ENCODE data around the gene UTP4. TPM values are rescaled to one million over a fixed set of nuclear protein-coding genes. Genes with fewer than 3 reads are reported as not detected.

UTP4 gene
- total RNA-seq, 1 experiment from 2014 or later = 125 TPM

GRCh38 chr16:69089091-69089910, 43.1 kb upstream of the UTP4 start:
- no peaks in the 10 kb centered on the region for H3K27me3 ChIP-seq (ENCODE audit: insufficient read depth, low read length)
- peak overlapping the region; percentile 9; the same call in 1 of the 2 replicates for H3K27ac ChIP-seq (ENCODE audit: low read depth, low read length)
- intact Hi-C loops (cut with micrococcal nuclease) = no loop called here
- H3K9me2 ChIP-seq (ENCODE audit: insufficient read depth) = no peaks in the 10 kb centered on the region
- no peaks in the 10 kb centered on the region for H3K9me3 ChIP-seq (ENCODE audit: control insufficient read depth in 1 of 2, insufficient read depth in 1 of 2, low read depth in 1 of 2, low read length in 2 of 2)
- peaks cover 21 to 35% of the 10 kb centered on the region in 2 experiments for H3K4me1 ChIP-seq (ENCODE audit: control insufficient read depth in 1 of 2, insufficient read depth in 2 of 2, low read length in 2 of 2)
- no peak overlapping the region for H2AFZ ChIP-seq (ENCODE audit: low read depth, low read length, poor library complexity, severe bottlenecking)
- no peaks in the 10 kb centered on the region for H4K20me1 ChIP-seq (ENCODE audit: insufficient read depth)
- H3K4me3 ChIP-seq (replicated peaks in 1 of 2; ENCODE audit: low read depth in 1 of 2, low read length in 2 of 2) = no peak overlapping the region
- H3K9ac ChIP-seq (ENCODE audit: low read length) = peak overlapping the region; percentile 19; the same call in 1 of the 2 replicates
- CTCF ChIA-PET = no interaction called here
- peak overlapping the region; percentile 43 for H3K4me2 ChIP-seq (ENCODE audit: low read length)
- RAD21 ChIA-PET (ENCODE audit: low non-redundant PET in 1 of 2, low total read pairs in 2 of 2, uncharacterized antibody in 2 of 2, unreplicated experiment in 2 of 2) = interaction anchor here in 1 of 2 experiments (0.5 kb wide), 1 partner anchor 176 kb away, joined by 4 read pairs; no protein-coding TSS in a partner anchor
- POLR2A ChIA-PET = interaction anchor here (2.4 to 2.8 kb wide), 2 partner anchors 16 kb away, joined by 9 to 18 read pairs; partner anchors contain the start of gene HAS3
- no peaks in the 10 kb centered on the region for H3K36me3 ChIP-seq (ENCODE audit: control insufficient read depth in 1 of 2, insufficient read depth in 2 of 2, low read length in 2 of 2)
- no peaks in the 10 kb centered on the region for H3K79me2 ChIP-seq (ENCODE audit: insufficient read depth, low read length)
- peak; percentile 70 for ATAC-seq
- no TSS peak for BruUV-seq (replicated peaks)
- no peak for DNase-seq (ENCODE audit: low read depth, low spot score)
- TF ChIP-seq EZH2 (IDR thresholded peaks at IDR 0.05) (no peak), MAX (IDR thresholded peaks at IDR 0.05) (peak; percentile 43), ZNF274 (IDR thresholded peaks at IDR 0.05; ENCODE audit: low read depth, low read length) (no peak), SP1 (IDR thresholded peaks at IDR 0.05; ENCODE audit: low read depth) (no peak), FOSL1 (IDR thresholded peaks at IDR 0.05; ENCODE audit: low read depth) (peak; percentile 39; the same call in 1 of the 2 replicates)

GRCh38 chr16:69093974-69094373, 38.5 kb upstream of the UTP4 start:
- Histone ChIP-seq H3K27me3 (ENCODE audit: insufficient read depth, low read length) (no peaks in the 10 kb centered on the region), H3K9me3 (ENCODE audit: control insufficient read depth in 1 of 2, insufficient read depth in 1 of 2, low read depth in 1 of 2, low read length in 2 of 2) (no peaks in the 10 kb centered on the region), H3K9me2 (ENCODE audit: insufficient read depth) (no peaks in the 10 kb centered on the region), H3K36me3 (ENCODE audit: control insufficient read depth in 1 of 2, insufficient read depth in 2 of 2, low read length in 2 of 2) (no peaks in the 10 kb centered on the region), H3K27ac (ENCODE audit: low read depth, low read length) (no peak overlapping the region), H4K20me1 (ENCODE audit: insufficient read depth) (no peaks in the 10 kb centered on the region), H3K4me2 (ENCODE audit: low read length) (no peak overlapping the region), H3K79me2 (ENCODE audit: insufficient read depth, low read length) (no peaks in the 10 kb centered on the region), H3K4me3 (replicated peaks in 1 of 2; ENCODE audit: low read depth in 1 of 2, low read length in 2 of 2) (no peak overlapping the region), H3K4me1 (ENCODE audit: control insufficient read depth in 1 of 2, insufficient read depth in 2 of 2, low read length in 2 of 2) (peaks cover 15 to 31% of the 10 kb centered on the region in 2 experiments), H2AFZ (ENCODE audit: low read depth, low read length, poor library complexity, severe bottlenecking) (no peak overlapping the region), H3K9ac (ENCODE audit: low read length) (no peak overlapping the region)
- DNase-seq (ENCODE audit: low read depth, low spot score) (no peak), ATAC-seq (peak; percentile 23; the same call in 1 of the 2 replicates)
- CTCF ChIA-PET = no interaction called here
- intact Hi-C loops (cut with micrococcal nuclease) = no loop called here
- POLR2A ChIA-PET = interaction anchor here (1.9 kb wide), 1 partner anchor 21 kb away, joined by 10 read pairs; no protein-coding TSS in a partner anchor
- BruUV-seq (replicated peaks) = no TSS peak
- RAD21 ChIA-PET (ENCODE audit: low non-redundant PET in 1 of 2, low total read pairs in 2 of 2, uncharacterized antibody in 2 of 2, unreplicated experiment in 2 of 2) = no interaction called here
- TF ChIP-seq CEBPB (IDR thresholded peaks at IDR 0.05; ENCODE audit: low read depth) = no peak
- no peak for TF ChIP-seq TCF7L2 (IDR thresholded peaks at IDR 0.05; ENCODE audit: borderline replicate concordance, extremely low read depth, insufficient read depth, insufficient read length)
- no peak for TF ChIP-seq RAD21 (IDR thresholded peaks at IDR 0.05; ENCODE audit: low read depth)
- no peak for TF ChIP-seq ZBTB33 (IDR thresholded peaks at IDR 0.05; ENCODE audit: extremely low read depth, insufficient replicate concordance, low read length)
- TF ChIP-seq JUND (IDR thresholded peaks at IDR 0.05) = no peak
- TF ChIP-seq POLR2AphosphoS5 (IDR thresholded peaks at IDR 0.05; ENCODE audit: low read depth, low read length) = no peak
- no peak for TF ChIP-seq SRF (IDR thresholded peaks at IDR 0.05; ENCODE audit: low read depth)
- TF ChIP-seq EGR1 (IDR thresholded peaks at IDR 0.05; ENCODE audit: low read depth) = no peak
- TF ChIP-seq POLR2A (IDR thresholded peaks at IDR 0.05; ENCODE audit: borderline replicate concordance, extremely low read depth, insufficient read depth, insufficient read length) = no peak
- no peak for TF ChIP-seq ELF1 (IDR thresholded peaks at IDR 0.05; ENCODE audit: borderline replicate concordance, low read depth)

All from HCT116 (cell line).